Progenitor cell of endocrine pancreas (in vitro differentiated cells): Measurements from ENCODE around the gene FYN. TPM values are rescaled to one million over a fixed set of nuclear protein-coding genes. Genes with fewer than 3 reads are reported as not detected.

Source experiments
- DNase-seq: peaks from one replicate; pipeline ENCODE4 v3.0.0; 2021; ENCODE audit warnings: low spot score; ENCODE audit not compliant: unreplicated experiment
- H3K27ac Mint-ChIP-seq: 2 replicates; pipeline ENCODE4 v1.8.0; 2021; ENCODE audit warnings: mild to moderate bottlenecking, moderate library complexity, mixed read lengths
- H3K27me3 Mint-ChIP-seq: 2 replicates; pipeline ENCODE4 v1.8.0; 2021; ENCODE audit warnings: mixed read lengths
- H3K36me3 Mint-ChIP-seq: 2 replicates; pipeline ENCODE4 v1.8.0; 2022; ENCODE audit warnings: mixed read lengths; ENCODE audit not compliant: insufficient read depth
- H3K4me1 Mint-ChIP-seq: 2 replicates; pipeline ENCODE4 v1.8.0; 2021; ENCODE audit warnings: low read depth, mixed read lengths
- H3K4me3 Mint-ChIP-seq: 2 replicates; pipeline ENCODE4 v1.8.0; 2021; ENCODE audit warnings: low read depth, mild to moderate bottlenecking, moderate library complexity, mixed read lengths
- H3K9me3 Mint-ChIP-seq: 2 replicates; pipeline ENCODE4 v1.8.0; 2021; ENCODE audit warnings: low read depth, mixed read lengths
- total RNA-seq: library from RNA; stranded (reverse); gene quantifications from 2 replicates; pipeline ENCODE4 v1.2.1, GENCODE V29; 2021
- TF ChIP-seq, protein P1 (sequence below): fragments of 200-600 bp; sonication (generic); IDR thresholded peaks from one replicate; pipeline ENCODE4 v1.5.0; 2021; ENCODE audit warnings: antibody characterized with exemption, mild to moderate bottlenecking; ENCODE audit not compliant: unreplicated experiment

Gene FYN
- total RNA-seq, 1 donor from 2014 or later: 169 TPM

GRCh38 chr6:111674413-111674812 is 198.8 kb downstream of the FYN start:
- H3K4me1 Mint-ChIP-seq: peaks cover 48% of the 10 kb centered on the region

DNA sequence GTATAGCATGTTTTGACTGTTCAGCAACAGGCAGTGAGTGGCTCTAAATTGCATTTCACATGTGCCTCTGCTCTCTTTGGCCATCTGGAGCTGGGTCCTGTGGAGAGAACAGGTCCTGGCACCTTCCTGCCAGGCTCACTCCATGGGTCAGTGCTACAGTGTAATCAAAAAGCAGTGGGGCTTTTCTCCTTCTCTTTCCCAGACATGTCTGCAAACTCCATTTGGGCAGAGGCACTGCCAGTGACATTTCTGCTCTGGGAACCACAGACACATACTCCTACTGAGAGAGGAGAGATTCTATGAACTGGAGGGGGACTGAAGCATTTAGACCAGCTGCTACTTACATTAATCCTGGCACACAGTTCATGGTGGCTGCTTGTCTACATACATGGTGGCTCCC is 199.3 kb downstream of the FYN start:
- H3K4me3 Mint-ChIP-seq: no peak overlapping the region
- H3K4me1 Mint-ChIP-seq: peaks cover 47% of the 10 kb centered on the region
- TF ChIP-seq, protein P1, sequence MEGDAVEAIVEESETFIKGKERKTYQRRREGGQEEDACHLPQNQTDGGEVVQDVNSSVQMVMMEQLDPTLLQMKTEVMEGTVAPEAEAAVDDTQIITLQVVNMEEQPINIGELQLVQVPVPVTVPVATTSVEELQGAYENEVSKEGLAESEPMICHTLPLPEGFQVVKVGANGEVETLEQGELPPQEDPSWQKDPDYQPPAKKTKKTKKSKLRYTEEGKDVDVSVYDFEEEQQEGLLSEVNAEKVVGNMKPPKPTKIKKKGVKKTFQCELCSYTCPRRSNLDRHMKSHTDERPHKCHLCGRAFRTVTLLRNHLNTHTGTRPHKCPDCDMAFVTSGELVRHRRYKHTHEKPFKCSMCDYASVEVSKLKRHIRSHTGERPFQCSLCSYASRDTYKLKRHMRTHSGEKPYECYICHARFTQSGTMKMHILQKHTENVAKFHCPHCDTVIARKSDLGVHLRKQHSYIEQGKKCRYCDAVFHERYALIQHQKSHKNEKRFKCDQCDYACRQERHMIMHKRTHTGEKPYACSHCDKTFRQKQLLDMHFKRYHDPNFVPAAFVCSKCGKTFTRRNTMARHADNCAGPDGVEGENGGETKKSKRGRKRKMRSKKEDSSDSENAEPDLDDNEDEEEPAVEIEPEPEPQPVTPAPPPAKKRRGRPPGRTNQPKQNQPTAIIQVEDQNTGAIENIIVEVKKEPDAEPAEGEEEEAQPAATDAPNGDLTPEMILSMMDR: no peak
- no peak overlapping the region for H3K27ac Mint-ChIP-seq
- no peaks in the 10 kb centered on the region for H3K9me3 Mint-ChIP-seq
- no peaks in the 10 kb centered on the region for H3K27me3 Mint-ChIP-seq
- peaks cover 28% of the 10 kb centered on the region for H3K36me3 Mint-ChIP-seq
- no peak for DNase-seq

More at GRCh38 chr6:111674413-111674812, 198.8 kb downstream of the FYN start:
- Mint-ChIP-seq H3K9me3 (no peaks in the 10 kb centered on the region), H3K36me3 (peaks cover 30% of the 10 kb centered on the region), H3K4me3 (no peak overlapping the region), H3K27ac (no peak overlapping the region), H3K27me3 (no peaks in the 10 kb centered on the region)
- TF ChIP-seq, protein P1: no peak
- no peak for DNase-seq

DNA sequence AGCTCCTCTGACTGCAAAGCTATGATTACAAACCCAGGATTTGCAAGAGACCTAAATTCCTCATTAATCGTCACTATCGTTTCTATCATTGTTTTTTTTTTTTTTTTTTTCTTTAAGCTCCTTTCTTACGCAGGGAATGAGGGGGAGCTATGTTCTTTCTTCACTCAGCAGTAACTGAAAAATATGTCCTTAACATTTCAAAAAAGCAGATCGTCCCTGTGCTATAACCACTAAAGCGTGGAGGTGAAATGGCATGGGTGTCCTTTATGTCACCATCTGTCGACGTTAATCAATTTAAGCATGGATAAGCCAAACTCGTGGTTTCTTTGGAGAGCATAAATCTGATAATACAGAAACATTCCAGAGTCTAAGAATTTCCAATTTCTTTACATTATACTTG is 199.7 kb downstream of the FYN start:
- H3K4me3 Mint-ChIP-seq: no peak overlapping the region
- H3K27ac Mint-ChIP-seq: peak overlapping the region; percentile 80
- no peak for DNase-seq
- TF ChIP-seq, protein P1: no peak
- H3K9me3 Mint-ChIP-seq: no peaks in the 10 kb centered on the region
- peaks cover 44% of the 10 kb centered on the region for H3K4me1 Mint-ChIP-seq
- no peaks in the 10 kb centered on the region for H3K27me3 Mint-ChIP-seq
- peaks cover 28% of the 10 kb centered on the region for H3K36me3 Mint-ChIP-seq

DNA sequence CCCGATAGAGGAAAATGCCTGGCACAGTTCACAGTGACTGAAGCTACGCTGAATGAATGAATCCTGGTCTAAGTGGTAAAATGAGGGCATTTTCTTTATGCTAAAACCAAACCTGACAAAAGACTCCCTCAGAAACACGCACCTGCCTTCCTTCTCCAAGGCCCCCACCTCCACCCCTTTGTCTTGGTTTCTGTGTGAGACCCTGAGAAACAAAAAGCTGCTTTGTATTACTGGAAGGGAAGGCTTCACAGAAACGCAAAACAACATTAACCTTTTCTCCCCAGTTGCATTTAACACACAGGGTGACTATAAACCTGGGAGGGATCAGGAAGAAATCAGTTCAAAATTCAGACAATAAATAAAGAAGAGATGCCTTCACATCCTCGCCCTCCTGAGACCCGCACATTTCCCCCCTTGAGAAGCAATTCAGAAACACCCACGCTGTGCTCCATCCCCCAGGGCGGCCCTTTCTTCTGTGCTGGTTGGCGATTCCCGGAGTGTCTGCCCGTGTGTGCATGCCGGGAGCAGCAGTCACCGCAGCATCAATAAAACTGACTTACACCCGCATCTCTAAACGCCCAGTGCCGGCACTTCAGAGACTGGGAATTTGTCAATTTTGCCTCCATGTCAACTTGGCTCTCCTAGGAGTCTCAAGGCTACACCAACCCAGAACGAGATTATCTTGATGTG is 200.3 kb downstream of the FYN start:
- no peak for DNase-seq
- Mint-ChIP-seq H3K36me3 (peaks cover 30% of the 10 kb centered on the region), H3K27ac (peak overlapping the region; percentile 80), H3K4me3 (no peak overlapping the region), H3K27me3 (no peaks in the 10 kb centered on the region), H3K9me3 (no peaks in the 10 kb centered on the region), H3K4me1 (peaks cover 48% of the 10 kb centered on the region)
- TF ChIP-seq, protein P1: no peak

DNA sequence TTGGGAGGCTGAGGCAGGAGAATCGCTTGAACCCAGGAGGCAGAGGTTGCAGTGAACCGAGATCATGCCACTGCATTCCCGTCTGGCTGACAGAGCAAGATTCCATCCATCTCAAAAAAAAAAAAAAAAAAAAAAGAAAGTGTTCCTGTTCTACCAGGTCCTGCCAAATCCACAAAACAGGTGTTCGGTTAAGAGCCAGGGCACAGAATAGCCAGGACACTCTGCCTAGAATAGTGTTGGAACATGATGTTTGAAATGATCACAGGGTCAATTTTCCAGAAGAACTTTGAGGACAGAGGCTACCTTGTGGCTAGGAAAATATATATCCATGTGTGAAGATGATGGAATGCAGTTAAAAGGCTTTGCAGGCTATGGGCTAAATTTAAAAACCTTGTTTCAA is 203.9 kb downstream of the FYN start:
- no peak for DNase-seq
- no peak overlapping the region for H3K4me3 Mint-ChIP-seq
- no peak overlapping the region for H3K27ac Mint-ChIP-seq
- H3K9me3 Mint-ChIP-seq: no peaks in the 10 kb centered on the region
- H3K36me3 Mint-ChIP-seq: peaks cover 31% of the 10 kb centered on the region
- peaks cover 29% of the 10 kb centered on the region for H3K4me1 Mint-ChIP-seq
- no peaks in the 10 kb centered on the region for H3K27me3 Mint-ChIP-seq
- TF ChIP-seq, protein P1: no peak
